ENCODE measurements around the gene SLC25A45.

The SLC25A45 gene

GRCh38 chr11:65422633-65423515 lies 40.4 kb upstream of the SLC25A45 start, which contains the start of gene NEAT1 (continued):
- TF ChIP-seq TSHZ2 (CRISPR knock-in tag; IDR thresholded peaks at IDR 0.05) (peak; percentile 96), ESRRG (CRISPR knock-in tag; IDR thresholded peaks at IDR 0.05) (peak; percentile 100), CREB5 (CRISPR knock-in tag; IDR thresholded peaks at IDR 0.05; ENCODE audit: low read depth) (peak; percentile 100), RARB (CRISPR knock-in tag; IDR thresholded peaks at IDR 0.05) (peak; percentile 100), POU6F1 (CRISPR knock-in tag; IDR thresholded peaks at IDR 0.05; ENCODE audit: borderline replicate concordance, low read depth) (peak; percentile 100), ARNTL (CRISPR knock-in tag; IDR thresholded peaks at IDR 0.05; ENCODE audit: borderline replicate concordance, low read depth) (peak; percentile 99), ZFP3 (CRISPR knock-in tag; IDR thresholded peaks at IDR 0.05) (peak; percentile 94)

GRCh38 chr11:65421794-65422632 lies 39.6 kb upstream of the SLC25A45 start:
- 0 out of 2 replicates have a peak, but pooled peaks have one; percentile 73 for TF ChIP-seq SNAI2 (CRISPR knock-in tag; IDR thresholded peaks at IDR 0.05)
- TF ChIP-seq ZNF565 (CRISPR knock-in tag; conservative IDR thresholded peaks at IDR 0.05; ENCODE audit: low read depth) = peak; percentile 84; the same call in 1 of the 2 replicates
- 0 out of 2 replicates have a peak, but pooled peaks have one; percentile 11 for TF ChIP-seq ZC3H10 (CRISPR knock-in tag; IDR thresholded peaks at IDR 0.05)
- TF ChIP-seq ZFP3 (CRISPR knock-in tag; IDR thresholded peaks at IDR 0.05) = peak; percentile 74
- 0 out of 2 replicates have a peak, but pooled peaks have one; percentile 43 for TF ChIP-seq CSDC2 (CRISPR knock-in tag; IDR thresholded peaks at IDR 0.05)
- no peak for TF ChIP-seq POU6F1 (CRISPR knock-in tag; IDR thresholded peaks at IDR 0.05; ENCODE audit: borderline replicate concordance, low read depth)
- TF ChIP-seq CREB5 (CRISPR knock-in tag; IDR thresholded peaks at IDR 0.05; ENCODE audit: low read depth) = no peak
- TF ChIP-seq RARB (CRISPR knock-in tag; IDR thresholded peaks at IDR 0.05) = peak; percentile 53; the same call in 1 of the 2 replicates
- peak; percentile 1 for ATAC-seq

- ATAC-seq = peak; percentile 38
- peak; percentile 65 for TF ChIP-seq ZFP3 (CRISPR knock-in tag; IDR thresholded peaks at IDR 0.05)
- TF ChIP-seq ZC3H10 (CRISPR knock-in tag; IDR thresholded peaks at IDR 0.05) = peak; percentile 41; the same call in 1 of the 2 replicates
- TF ChIP-seq SNAI2 (CRISPR knock-in tag; IDR thresholded peaks at IDR 0.05) = peak; percentile 51; the same call in 1 of the 2 replicates
- no peak for TF ChIP-seq OSR1 (CRISPR knock-in tag; IDR thresholded peaks at IDR 0.05)
- 0 out of 2 replicates have a peak, but pooled peaks have one; percentile 44 for TF ChIP-seq TSHZ2 (CRISPR knock-in tag; IDR thresholded peaks at IDR 0.05)
- 0 out of 2 replicates have a peak, but pooled peaks have one; percentile 59 for TF ChIP-seq PATZ1 (CRISPR knock-in tag; IDR thresholded peaks at IDR 0.05; ENCODE audit: borderline replicate concordance)
- no peak for TF ChIP-seq CREB5 (CRISPR knock-in tag; IDR thresholded peaks at IDR 0.05; ENCODE audit: low read depth)
- TF ChIP-seq ZFP30 (CRISPR knock-in tag; IDR thresholded peaks at IDR 0.05) = no peak
- no peak; the same call in 1 of the 2 replicates for TF ChIP-seq TOX (CRISPR knock-in tag; IDR thresholded peaks at IDR 0.05; ENCODE audit: borderline replicate concordance)
Measured at GRCh38 chr11:65420979-65421793, 38.7 kb upstream of the SLC25A45 start.

Measured in SK-N-SH treated with all-trans-retinoic acid at 6 μM for 48 hours (cell line).